Colonic mucosa (tissue), 4 donors: ENCODE results near the gene TEX13A. TPM values are rescaled to one million over a fixed set of nuclear protein-coding genes. Genes with fewer than 3 reads are reported as not detected.

Experiments
- DNase-seq: peaks from one replicate; pipeline ENCODE4 v3.0.0-alpha.2; 2020
- H3K27ac ChIP-seq: fragments of 200-600 bp; one replicate; pipeline ENCODE4 v1.8.0; 2021
- H3K27me3 ChIP-seq: fragments of 200-600 bp; one replicate; pipeline ENCODE4 v1.8.0; 2021
- H3K36me3 ChIP-seq: fragments of 200-600 bp; one replicate; pipeline ENCODE4 v1.8.0; 2021
- H3K4me1 ChIP-seq: fragments of 200-600 bp; one replicate; pipeline ENCODE4 v1.8.0; 2021; ENCODE audit warnings: mild to moderate bottlenecking
- H3K4me3 ChIP-seq: fragments of 200-600 bp; one replicate; pipeline ENCODE4 v1.8.0; 2021
- H3K9ac ChIP-seq, 2 donors: one replicate each; pipeline ENCODE4 v1.7.0; 2013; ENCODE audit warnings: control low read depth in 2 of 2, low read depth in 2 of 2, low read length in 2 of 2
- H3K9me3 ChIP-seq: fragments of 200-600 bp; one replicate; pipeline ENCODE4 v1.8.0; 2021
- CTCF ChIP-seq: fragments of 200-600 bp; IDR thresholded peaks from one replicate; pipeline ENCODE4 v1.8.0; 2022; ENCODE audit warnings: antibody characterized with exemption, mild to moderate bottlenecking
- intact Hi-C: fragments of 100-400 bp; cut with DNase I; formaldehyde crosslinking; loops from one replicate; pipeline ENCODE4 v1.14.1; 2022
- total RNA-seq, 2 donors: library from RNA; stranded (reverse); fragmentation: NEBNext Ultra II Directional in 1 of 2; extraction: Animal tissue kit (Norgen Biotek cat#: 25700) in 1 of 2; gene quantifications; one replicate each; pipeline ENCODE4 v1.2.1, GENCODE V29; 2021
- donor health status: healthy.
- donor health status: DM: no; HTN: no; CAD: no.
- donor health status: DM: no; HTN: no; CAD: no.

The TEX13A gene
- total RNA-seq, 2 donors from 2014 or later = not detected

- H3K4me1 ChIP-seq = no peaks in the 10 kb centered on the region
- intact Hi-C loops = no loop called here
- H3K4me3 ChIP-seq = no peak overlapping the region
- DNase-seq = no peak
- no peaks in the 10 kb centered on the region for H3K36me3 ChIP-seq
- H3K27me3 ChIP-seq = no peaks in the 10 kb centered on the region
- H3K9ac ChIP-seq = no peak overlapping the region
- H3K9me3 ChIP-seq = no peaks in the 10 kb centered on the region
- no peak overlapping the region for H3K27ac ChIP-seq
- TF ChIP-seq CTCF = no peak
These were observed 6.0 kb upstream of the TEX13A start for GRCh38 chrX:105226499-105226898.

GRCh38 chrX:105221374-105221773 lies 880 bp upstream of the TEX13A start:
- Histone ChIP-seq H3K4me3 (no peak overlapping the region), H3K4me1 (no peaks in the 10 kb centered on the region), H3K27me3 (no peaks in the 10 kb centered on the region), H3K9ac (no peak overlapping the region), H3K27ac (no peak overlapping the region), H3K9me3 (no peaks in the 10 kb centered on the region), H3K36me3 (no peaks in the 10 kb centered on the region)
- TF ChIP-seq CTCF = no peak
- intact Hi-C loops = no loop called here
- no peak for DNase-seq

DNA sequence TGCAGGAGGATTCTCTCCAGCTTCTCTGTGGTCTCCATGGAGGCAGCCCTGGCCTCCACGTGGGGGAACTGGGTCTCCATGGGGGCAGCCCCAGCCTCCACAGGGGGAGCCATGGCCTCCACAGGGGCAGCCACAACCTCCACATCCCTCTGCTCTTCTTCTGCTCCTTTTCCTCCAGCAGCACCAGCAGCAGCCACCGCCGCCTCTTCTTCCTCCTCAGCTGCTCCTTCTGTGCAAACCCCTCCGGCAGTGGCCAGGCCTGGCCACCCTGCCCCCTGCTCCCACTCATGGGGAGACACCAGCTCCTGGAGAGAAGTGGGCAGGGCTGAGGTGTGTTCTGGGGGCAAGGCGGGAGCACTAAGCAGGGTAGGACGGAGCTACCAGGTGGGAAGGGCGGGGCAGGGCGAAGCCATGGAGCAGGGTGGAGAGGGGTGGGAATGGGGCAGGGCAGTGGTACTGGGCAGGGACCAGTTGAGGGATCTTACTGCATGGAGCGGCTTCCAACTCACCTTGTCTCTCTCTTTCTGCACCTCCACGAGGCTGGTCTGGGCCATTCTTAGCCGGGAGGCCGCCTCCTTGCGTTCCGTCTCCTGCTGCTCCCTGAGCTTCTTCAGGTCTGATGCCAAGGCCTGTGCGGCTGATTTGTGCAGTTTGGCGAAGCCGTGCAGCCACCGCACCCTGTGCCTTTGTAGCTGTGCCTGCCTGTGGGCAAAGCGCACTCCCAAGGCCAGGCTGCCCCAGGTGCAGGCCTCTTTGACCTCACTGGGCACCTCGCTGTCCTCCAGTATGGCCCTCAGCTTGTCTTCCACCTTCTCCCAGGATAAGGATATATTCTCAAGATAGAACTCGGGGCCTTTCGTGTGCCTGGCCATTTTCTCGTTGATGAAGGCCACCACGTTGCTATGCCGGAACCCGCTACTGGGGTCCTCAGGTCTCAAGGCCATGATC lies 766 bp downstream of the TEX13A start:
- Histone ChIP-seq H3K27ac (no peak overlapping the region), H3K9ac (no peak overlapping the region), H3K4me3 (no peak overlapping the region), H3K27me3 (no peaks in the 10 kb centered on the region), H3K4me1 (no peaks in the 10 kb centered on the region), H3K36me3 (no peaks in the 10 kb centered on the region), H3K9me3 (no peaks in the 10 kb centered on the region)
- intact Hi-C loops = no loop called here
- no peak for TF ChIP-seq CTCF
- no peak for DNase-seq

DNA sequence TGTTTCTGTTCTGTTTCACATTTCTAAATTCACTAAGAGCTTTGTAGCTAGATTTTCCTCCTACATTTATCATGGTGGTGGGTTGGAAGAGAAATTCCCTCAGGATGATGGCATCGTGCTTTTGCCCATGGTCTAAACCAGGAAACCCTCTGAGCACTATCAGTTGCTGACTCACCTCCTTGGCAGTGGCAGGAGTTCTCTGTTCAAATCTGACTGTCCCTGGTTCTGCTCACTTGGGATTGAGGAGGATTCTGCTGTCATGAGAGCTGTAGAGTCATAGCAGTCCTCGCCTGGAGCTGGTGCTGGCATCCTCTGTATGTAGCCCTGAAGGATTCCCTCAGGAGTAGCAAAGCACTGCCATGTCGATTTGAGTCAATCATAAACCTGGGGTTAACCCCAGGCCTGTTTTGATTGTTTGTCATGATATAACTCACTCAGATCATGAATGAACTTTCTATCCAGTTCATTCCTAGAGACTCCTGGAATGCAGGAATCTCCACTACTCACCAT lies 9.4 kb downstream of the TEX13A start:
- Histone ChIP-seq H3K36me3 (no peaks in the 10 kb centered on the region), H3K4me3 (no peak overlapping the region), H3K9me3 (no peaks in the 10 kb centered on the region), H3K27me3 (no peaks in the 10 kb centered on the region), H3K9ac (no peak overlapping the region), H3K27ac (no peak overlapping the region), H3K4me1 (no peaks in the 10 kb centered on the region)
- TF ChIP-seq CTCF = no peak
- DNase-seq = no peak
- intact Hi-C loops = no loop called here

GRCh38 chrX:105210258-105210657 lies 10.2 kb downstream of the TEX13A start:
- TF ChIP-seq CTCF = no peak
- no peaks in the 10 kb centered on the region for H3K36me3 ChIP-seq
- no peaks in the 10 kb centered on the region for H3K27me3 ChIP-seq
- no peak overlapping the region for H3K4me3 ChIP-seq
- no peak for DNase-seq
- no peaks in the 10 kb centered on the region for H3K4me1 ChIP-seq
- no peaks in the 10 kb centered on the region for H3K9me3 ChIP-seq
- no peak overlapping the region for H3K9ac ChIP-seq
- intact Hi-C loops = no loop called here
- H3K27ac ChIP-seq = no peak overlapping the region
